ENCODE data around the gene LCN10.

DNA sequence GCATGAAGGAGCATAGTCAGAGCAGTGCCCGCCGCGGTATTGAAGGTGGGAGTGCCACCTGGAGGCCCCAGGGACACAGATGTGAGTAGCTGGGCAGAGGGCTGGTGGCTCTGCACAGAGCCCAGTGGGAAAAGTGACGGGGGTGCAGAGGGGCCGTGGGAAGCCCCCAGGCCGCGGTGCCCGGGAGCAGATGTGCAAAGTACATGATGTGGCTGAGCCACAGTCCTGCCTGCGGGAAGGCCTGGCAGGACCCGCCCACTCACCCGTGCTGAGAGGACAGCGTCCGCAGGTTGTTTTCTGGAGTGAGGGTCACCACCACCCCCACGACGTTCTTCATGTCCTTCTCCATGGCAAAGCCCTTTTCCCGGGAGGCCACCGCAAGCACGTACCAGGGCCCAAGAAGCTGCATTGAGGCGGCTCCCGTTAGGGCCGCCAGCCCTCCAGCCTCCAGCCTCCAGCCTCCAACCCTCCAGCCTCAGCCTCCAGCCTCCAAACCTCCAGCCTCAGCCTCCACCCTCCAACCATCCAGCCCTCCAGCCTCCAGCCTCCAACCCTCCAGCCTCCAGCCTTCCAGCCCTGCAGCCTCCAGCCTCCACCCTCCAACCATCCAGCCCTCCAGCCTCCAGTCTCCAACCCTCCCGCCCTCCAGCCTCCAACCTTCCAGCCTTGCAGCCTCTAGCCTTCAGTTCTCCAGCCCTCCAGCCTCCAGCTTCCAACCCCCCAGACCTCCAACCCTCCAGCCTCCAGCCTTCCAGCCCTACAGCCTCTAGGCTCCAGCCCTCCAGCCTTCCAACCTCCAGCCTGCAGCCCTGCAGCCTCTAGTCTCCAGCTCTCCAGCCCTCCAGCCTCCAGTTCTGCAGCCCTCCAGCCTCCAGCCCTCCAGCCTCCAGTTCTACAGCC is 4.7 kb upstream of the LCN10 start:
- TF ChIP-seq, protein P1, sequence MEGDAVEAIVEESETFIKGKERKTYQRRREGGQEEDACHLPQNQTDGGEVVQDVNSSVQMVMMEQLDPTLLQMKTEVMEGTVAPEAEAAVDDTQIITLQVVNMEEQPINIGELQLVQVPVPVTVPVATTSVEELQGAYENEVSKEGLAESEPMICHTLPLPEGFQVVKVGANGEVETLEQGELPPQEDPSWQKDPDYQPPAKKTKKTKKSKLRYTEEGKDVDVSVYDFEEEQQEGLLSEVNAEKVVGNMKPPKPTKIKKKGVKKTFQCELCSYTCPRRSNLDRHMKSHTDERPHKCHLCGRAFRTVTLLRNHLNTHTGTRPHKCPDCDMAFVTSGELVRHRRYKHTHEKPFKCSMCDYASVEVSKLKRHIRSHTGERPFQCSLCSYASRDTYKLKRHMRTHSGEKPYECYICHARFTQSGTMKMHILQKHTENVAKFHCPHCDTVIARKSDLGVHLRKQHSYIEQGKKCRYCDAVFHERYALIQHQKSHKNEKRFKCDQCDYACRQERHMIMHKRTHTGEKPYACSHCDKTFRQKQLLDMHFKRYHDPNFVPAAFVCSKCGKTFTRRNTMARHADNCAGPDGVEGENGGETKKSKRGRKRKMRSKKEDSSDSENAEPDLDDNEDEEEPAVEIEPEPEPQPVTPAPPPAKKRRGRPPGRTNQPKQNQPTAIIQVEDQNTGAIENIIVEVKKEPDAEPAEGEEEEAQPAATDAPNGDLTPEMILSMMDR (conservative IDR thresholded peaks at IDR 0.05; ENCODE audit: low read depth, low read length) = no peak
- TF ChIP-seq EZH2phosphoT487 (IDR thresholded peaks at IDR 0.05; ENCODE audit: borderline replicate concordance, low read length) = no peak

Data from PC-3 (cell line).